GM21576 (cell line): Measurements from ENCODE around the gene PGM1.

Experiments
- ATAC-seq: cut with Tn5 transposase; IDR thresholded peaks from one replicate; pipeline ENCODE4 v1.9.1; 2021; ENCODE audit warnings: mild to moderate bottlenecking, moderate library complexity; ENCODE audit not compliant: unreplicated experiment

Gene PGM1

GRCh38 chr1:63693944-63694571 lies 100.8 kb downstream of the PGM1 start:
- peak; percentile 70 for ATAC-seq

- ATAC-seq: no peak
These were observed 105.0 kb downstream of the PGM1 start for GRCh38 chr1:63698001-63698838.

GRCh38 chr1:63701187-63701586 lies 108.0 kb downstream of the PGM1 start:
- ATAC-seq: no peak

GRCh38 chr1:63703701-63704107 lies 110.5 kb downstream of the PGM1 start:
- no peak for ATAC-seq

- ATAC-seq: no peak
These were observed 111.2 kb downstream of the PGM1 start for GRCh38 chr1:63704443-63704842.

- ATAC-seq: no peak
These were observed 111.9 kb downstream of the PGM1 start for GRCh38 chr1:63705078-63705477.

GRCh38 chr1:63709267-63709828 lies 116.1 kb downstream of the PGM1 start:
- no peak for ATAC-seq
